ENCODE data around the gene CCNF. TPM values are rescaled to one million over a fixed set of nuclear protein-coding genes. Genes with fewer than 3 reads are reported as not detected.

The CCNF gene
- total and polyA plus RNA-seq, 2 of the 8 experiments (the other 6 are each of a cell fraction or from before 2014, with no cell fraction given), result 15.4 to 54.3 TPM

GRCh38 chr16:2462031-2462866 is 33.0 kb downstream of the CCNF start:
- no peak overlapping the region for H3K4me2 ChIP-seq (ENCODE audit: insufficient read depth in 1 of 2, low read depth in 2 of 2, low read length in 2 of 2)
- CTCF ChIA-PET (ENCODE audit: partially characterized antibody), result interaction anchor here (0.7 to 3.1 kb wide), 5 partner anchors 8 to 166 kb away, joined by 3 to 18 read pairs (median 3); partner anchors contain the start of gene NTN3
- peaks cover 13% of the 10 kb centered on the region; the same call in 1 of the 2 replicates for H3K23me2 ChIP-seq (ENCODE audit: low read depth, low read length)
- H3K4me3 ChIP-seq (ENCODE audit: extremely low read depth in 1 of 4, insufficient read depth in 2 of 4, low read depth in 3 of 4, low read length in 4 of 4), result no peak overlapping the region
- peaks cover 10% of the 10 kb centered on the region for H3K79me1 ChIP-seq (ENCODE audit: low read depth, low read length)
- no peak overlapping the region for H2BK15ac ChIP-seq (ENCODE audit: low read length)
- H3K56ac ChIP-seq (replicated peaks; ENCODE audit: insufficient read length, low read depth, low read length), result no peak overlapping the region
- H3K79me2 ChIP-seq (ENCODE audit: control insufficient read depth in 1 of 2, insufficient read depth in 2 of 2, low read length in 2 of 2), result peaks cover 0 to 6% of the 10 kb centered on the region in 2 experiments; a peak in 2 of 4 replicates
- no peak overlapping the region for H3K4ac ChIP-seq (replicated peaks; ENCODE audit: insufficient read length, low read depth, low read length)
- H4K8ac ChIP-seq (ENCODE audit: extremely low read depth, insufficient read depth, low read length), result no peak overlapping the region
- H3K4me1 ChIP-seq (replicated peaks in 1 of 4; ENCODE audit: control insufficient read depth in 3 of 4, insufficient read depth in 4 of 4, low read length in 3 of 4), result peaks cover 0 to 20% (median 17%) of the 10 kb centered on the region in 4 experiments; a peak in 6 of 7 replicates
- FAIRE-seq (no peak), DNase-seq (ENCODE audit: low read depth in 1 of 2, low spot score in 2 of 2) (no peak)
- no peaks in the 10 kb centered on the region; a peak in 1 of 7 replicates for H3K27me3 ChIP-seq (replicated peaks in 1 of 4; ENCODE audit: control insufficient read depth in 3 of 4, extremely low read depth in 1 of 4, insufficient read depth in 3 of 4, low read length in 3 of 4)
- H3K27ac ChIP-seq (ENCODE audit: low read depth, low read length), result no peak overlapping the region
- H2BK120ac ChIP-seq (replicated peaks; ENCODE audit: low read depth, low read length), result no peak overlapping the region
- H2BK12ac ChIP-seq (ENCODE audit: low read depth, low read length), result no peak overlapping the region
- peaks cover 2 to 10% of the 10 kb centered on the region in 2 experiments for H4K20me1 ChIP-seq (replicated peaks in 1 of 2; ENCODE audit: control insufficient read depth in 1 of 2, insufficient read depth in 2 of 2, low read length in 2 of 2)
- H2AFZ ChIP-seq (ENCODE audit: low read length), result no peak overlapping the region
- H3K36me3 ChIP-seq (ENCODE audit: control insufficient read depth in 2 of 4, insufficient read depth in 4 of 4, low read length in 3 of 4), result peaks cover 0 to 16% (median 8%) of the 10 kb centered on the region in 4 experiments; a peak in 5 of 8 replicates
- no peak overlapping the region for H3K23ac ChIP-seq (ENCODE audit: insufficient read length)
- no peak overlapping the region for H2BK20ac ChIP-seq (ENCODE audit: low read length)
- no peak overlapping the region for H4K5ac ChIP-seq (ENCODE audit: insufficient read length, low read depth, low read length)
- POLR2A ChIA-PET (ENCODE audit: partially characterized antibody), result interaction anchor here (0.6 to 1.6 kb wide), 4 partner anchors 20 to 435 kb away, joined by 3 read pairs; partner anchors contain the start of gene NHERF2
- H3K9me3 ChIP-seq (ENCODE audit: insufficient read depth in 2 of 2, low read depth in 1 of 2, low read length in 1 of 2), result no peaks in the 10 kb centered on the region
- H2AK5ac ChIP-seq (ENCODE audit: low read depth, low read length), result no peak overlapping the region
- 97% methylated on average over 21 of the region's 23 CpGs; no CpG with 5 or more reads in 1 of the 2 experiments for WGBS, 2 experiments (ENCODE audit: extremely low coverage in 1 of 2, insufficient coverage in 1 of 2, insufficient read length in 1 of 2, insufficient replicate concordance in 2 of 2, low coverage in 1 of 2, low lambda C conversion rate in 2 of 2, missing lambda C conversion rate in 1 of 2)
- H3K14ac ChIP-seq (ENCODE audit: insufficient read length), result no peak overlapping the region
- no peak overlapping the region for H3K9ac ChIP-seq (replicated peaks in 1 of 4; ENCODE audit: extremely low read depth in 1 of 4, low read depth in 3 of 4, low read length in 3 of 4)
- no peak overlapping the region for H4K91ac ChIP-seq (replicated peaks; ENCODE audit: insufficient read length, low read length)
- no peak overlapping the region for H3K18ac ChIP-seq (ENCODE audit: extremely low read depth, low read length)
- H2BK5ac ChIP-seq (ENCODE audit: low read depth, low read length), result no peak overlapping the region
- TF ChIP-seq SP4 (IDR thresholded peaks at IDR 0.05; ENCODE audit: low read length) (no peak), PHF8 (conservative IDR thresholded peaks at IDR 0.05; ENCODE audit: low read depth, low read length) (no peak), SIX5 (IDR thresholded peaks at IDR 0.05; ENCODE audit: low read depth, low read length) (no peak), SP1 (IDR thresholded peaks at IDR 0.05; ENCODE audit: low read depth, low read length) (no peak), TAF7 (optimal IDR thresholded peaks at IDR 0.05; ENCODE audit: borderline replicate concordance, low read depth, low read length) (no peak), MAFK (IDR thresholded peaks at IDR 0.05; ENCODE audit: low read depth, low read length) (no peak), POU5F1 (IDR thresholded peaks at IDR 0.05; ENCODE audit: low read depth, low read length) (no peak), BRCA1 (IDR thresholded peaks at IDR 0.05; ENCODE audit: low read depth, low read length) (no peak), E2F6 (IDR thresholded peaks at IDR 0.05) (no peak)
